Panc1 (cell line): ENCODE measurements around the gene TFF1.

Experiments
- CTCF ChIP-seq: fragments of 450-650 bp; IDR thresholded peaks from 2 replicates; pipeline ENCODE4 v1.5.1; 2017; ENCODE audit warnings: mild to moderate bottlenecking
- POLR2AphosphoS5 ChIP-seq: IDR thresholded peaks from 2 replicates; pipeline ENCODE4 v1.6.1; 2012; ENCODE audit warnings: mild to moderate bottlenecking, low read depth, low read length, moderate library complexity
- REST ChIP-seq, 2 experiments: IDR thresholded peaks; 2 replicates each; pipeline ENCODE4 v1.6.1; 2011 to 2012; ENCODE audit warnings: low read depth in 2 of 2, control low read depth in 1 of 2, low read length in 1 of 2, mild to moderate bottlenecking in 1 of 2, moderate library complexity in 1 of 2; ENCODE audit not compliant: insufficient read depth in 1 of 2
- SIN3A ChIP-seq: IDR thresholded peaks from 2 replicates; pipeline ENCODE4 v1.6.1; 2012; ENCODE audit warnings: low read depth, mild to moderate bottlenecking, low read length, moderate library complexity, borderline replicate concordance; ENCODE audit not compliant: insufficient read depth
- TCF7L2 ChIP-seq: IDR thresholded peaks from 2 replicates; pipeline ENCODE4 v1.6.1; 2011; ENCODE audit warnings: mild to moderate bottlenecking, low read depth, low read length, inconsistent platforms

- TF ChIP-seq POLR2AphosphoS5 = no peak
- TF ChIP-seq CTCF = no peak
- TF ChIP-seq SIN3A = no peak
- no peak for TF ChIP-seq TCF7L2
- TF ChIP-seq REST (IDR thresholded peaks at IDR 0.05; ENCODE audit: insufficient read depth in 1 of 2, low read depth in 2 of 2, low read length in 1 of 2) = no peak
These were observed 22.3 kb downstream of the TFF1 start for GRCh38 chr21:42343963-42344510.
